CD14-positive monocyte (primary cell): ENCODE data around the gene ARID1B. TPM values are rescaled to one million over a fixed set of nuclear protein-coding genes. Genes with fewer than 3 reads are reported as not detected.

Experiments
- DNase-seq, 3 donors: peaks; one replicate each; pipeline ENCODE4 v3.0.0-alpha.2; 2011 to 2022
- H2AFZ ChIP-seq: 2 replicates; pipeline ENCODE4 v1.6.0; 2012; ENCODE audit warnings: mild to moderate bottlenecking, low read depth, low read length, inconsistent platforms; ENCODE audit not compliant: insufficient read depth, poor library complexity, severe bottlenecking
- H3K27ac ChIP-seq, 2 donors: 1 replicate in 1 of 2; 2 replicates in 1 of 2; pipeline ENCODE4 v1.5.1; 2012 to 2013; ENCODE audit warnings: low read length in 2 of 2, control low read depth in 1 of 2, inconsistent platforms in 1 of 2, low read depth in 1 of 2, mild to moderate bottlenecking in 1 of 2
- H3K27me3 ChIP-seq, 2 donors: one replicate each; pipeline versions ENCODE4 v1.6.0 to v1.6.1; 2011 to 2013; ENCODE audit warnings: low read length in 2 of 2; ENCODE audit not compliant: control insufficient read depth in 2 of 2, insufficient read depth in 2 of 2
- H3K36me3 ChIP-seq, 2 donors: replicated peaks in 1 of 2; 1 replicate in 1 of 2; 2 replicates in 1 of 2; pipeline versions ENCODE4 v1.5.1 to v1.6.1; 2012 to 2013; ENCODE audit warnings: low read length in 2 of 2, control low read depth in 1 of 2, inconsistent platforms in 1 of 2, mild to moderate bottlenecking in 1 of 2; ENCODE audit not compliant: insufficient read depth in 2 of 2, control insufficient read depth in 1 of 2
- H3K4me1 ChIP-seq, 2 donors: 1 replicate in 1 of 2; 2 replicates in 1 of 2; pipeline versions ENCODE4 v1.5.1 to v1.6.1; 2012 to 2013; ENCODE audit warnings: low read length in 2 of 2, control low read depth in 1 of 2, inconsistent platforms in 1 of 2, mild to moderate bottlenecking in 1 of 2, moderate library complexity in 1 of 2; ENCODE audit not compliant: insufficient read depth in 2 of 2, control insufficient read depth in 1 of 2
- H3K4me2 ChIP-seq: replicated peaks from 2 replicates; pipeline ENCODE3; 2012; ENCODE audit warnings: low read length, moderate library complexity, mild to moderate bottlenecking; ENCODE audit not compliant: poor library complexity, severe bottlenecking; ENCODE audit errors: extremely low read depth
- H3K4me3 ChIP-seq, 3 experiments: fragments of 200-600 bp in 1 of 3; sonication (generic) in 1 of 3; replicated peaks in 1 of 3; 1 replicate in 2 of 3; 2 replicates in 1 of 3; pipeline ENCODE4 v1.5.1; 2011 to 2013; ENCODE audit warnings: low read length in 3 of 3, mild to moderate bottlenecking in 3 of 3, control low read depth in 2 of 3, low read depth in 2 of 3, inconsistent platforms in 1 of 3, moderate library complexity in 1 of 3
- H3K79me2 ChIP-seq: 2 replicates; pipeline ENCODE4 v1.6.0; 2012; ENCODE audit warnings: mild to moderate bottlenecking, control low read depth, inconsistent platforms, low read length, moderate library complexity; ENCODE audit not compliant: insufficient read depth
- H3K9ac ChIP-seq: 2 replicates; pipeline ENCODE4 v1.6.0; 2017; ENCODE audit warnings: low read length, mild to moderate bottlenecking; ENCODE audit not compliant: insufficient read depth, poor library complexity, severe bottlenecking
- H3K9me3 ChIP-seq, 2 donors: replicated peaks in 1 of 2; 1 replicate in 1 of 2; 2 replicates in 1 of 2; pipeline versions ENCODE4 v1.5.1 to v1.6.1; 2012 to 2013; ENCODE audit warnings: low read length in 2 of 2, control low read depth in 1 of 2; ENCODE audit not compliant: control insufficient read depth in 1 of 2, insufficient read depth in 1 of 2
- H4K20me1 ChIP-seq: 2 replicates; pipeline ENCODE4 v1.6.0; 2012; ENCODE audit warnings: mild to moderate bottlenecking, low read length, control low read depth, moderate library complexity; ENCODE audit not compliant: insufficient read depth
- H3K27ac Mint-ChIP-seq, 7 donors: one replicate each; pipeline ENCODE4 v1.8.0; 2020; ENCODE audit warnings: mild to moderate bottlenecking in 7 of 7, mixed read lengths in 7 of 7, moderate library complexity in 6 of 7, inconsistent platforms in 2 of 7
- H3K27me3 Mint-ChIP-seq, 3 donors: one replicate each; pipeline ENCODE4 v1.8.0; 2021 to 2022; ENCODE audit warnings: low read depth in 3 of 3, mild to moderate bottlenecking in 3 of 3, mixed read lengths in 3 of 3, moderate library complexity in 3 of 3, inconsistent platforms in 1 of 3
- H3K36me3 Mint-ChIP-seq, 2 donors: one replicate each; pipeline ENCODE4 v1.8.0; 2020; ENCODE audit warnings: mixed read lengths in 2 of 2, inconsistent platforms in 1 of 2, mild to moderate bottlenecking in 1 of 2
- H3K4me1 Mint-ChIP-seq: one replicate; pipeline ENCODE4 v1.8.0; 2020; ENCODE audit warnings: mild to moderate bottlenecking, mixed read lengths
- H3K4me3 Mint-ChIP-seq, 2 donors: one replicate each; pipeline ENCODE4 v1.8.0; 2020; ENCODE audit warnings: mild to moderate bottlenecking in 2 of 2, mixed read lengths in 2 of 2, moderate library complexity in 1 of 2
- H3K9me3 Mint-ChIP-seq, 7 donors: one replicate each; pipeline ENCODE4 v1.8.0; 2020 to 2022; ENCODE audit warnings: mixed read lengths in 7 of 7, mild to moderate bottlenecking in 6 of 7, moderate library complexity in 6 of 7, inconsistent platforms in 2 of 7
- WGBS: methylation state at CpG from one replicate; pipeline ENCODE4 v1.1.5; 2013; ENCODE audit warnings: missing lambda C conversion rate; ENCODE audit not compliant: insufficient coverage; 5-methylcytosine and 5-hydroxymethylcytosine counted together
- intact Hi-C, 2 donors: fragments of 100-400 bp; cut with micrococcal nuclease; formaldehyde crosslinking; loops; one replicate each; pipeline versions ENCODE4 v1.15.0 to v1.15.1; 2023
- polyA plus RNA-seq, 3 donors: library from polyadenylated mRNA; depleted of rRNA in 1 of 3; unstranded in 2 of 3; stranded (reverse) in 1 of 3; fragments of 300-500 nt in 2 of 3; fragments of >200 nt in 1 of 3; fragmentation: Illumina TruSeq in 2 of 3; gene quantifications; 1 replicate in 2 of 3; 2 replicates in 1 of 3; pipeline ENCODE4 v1.2.3, GENCODE V29; 2012 to 2021
- TF ChIP-seq, protein P1 (sequence below): fragments of 200-600 bp; IDR thresholded peaks from one replicate; pipeline ENCODE4 v1.8.0; 2022; ENCODE audit warnings: antibody characterized with exemption, mild to moderate bottlenecking

Gene ARID1B
- polyA plus RNA-seq, 3 donors = 3.2 to 22.1 (median 3.8) TPM

GRCh38 chr6:156797901-156798735 is 20.9 kb downstream of the ARID1B start:
- peaks cover 100% of the 10 kb centered on the region for H3K79me2 ChIP-seq
- H3K4me2 ChIP-seq = no peak overlapping the region
- TF ChIP-seq, protein P1, sequence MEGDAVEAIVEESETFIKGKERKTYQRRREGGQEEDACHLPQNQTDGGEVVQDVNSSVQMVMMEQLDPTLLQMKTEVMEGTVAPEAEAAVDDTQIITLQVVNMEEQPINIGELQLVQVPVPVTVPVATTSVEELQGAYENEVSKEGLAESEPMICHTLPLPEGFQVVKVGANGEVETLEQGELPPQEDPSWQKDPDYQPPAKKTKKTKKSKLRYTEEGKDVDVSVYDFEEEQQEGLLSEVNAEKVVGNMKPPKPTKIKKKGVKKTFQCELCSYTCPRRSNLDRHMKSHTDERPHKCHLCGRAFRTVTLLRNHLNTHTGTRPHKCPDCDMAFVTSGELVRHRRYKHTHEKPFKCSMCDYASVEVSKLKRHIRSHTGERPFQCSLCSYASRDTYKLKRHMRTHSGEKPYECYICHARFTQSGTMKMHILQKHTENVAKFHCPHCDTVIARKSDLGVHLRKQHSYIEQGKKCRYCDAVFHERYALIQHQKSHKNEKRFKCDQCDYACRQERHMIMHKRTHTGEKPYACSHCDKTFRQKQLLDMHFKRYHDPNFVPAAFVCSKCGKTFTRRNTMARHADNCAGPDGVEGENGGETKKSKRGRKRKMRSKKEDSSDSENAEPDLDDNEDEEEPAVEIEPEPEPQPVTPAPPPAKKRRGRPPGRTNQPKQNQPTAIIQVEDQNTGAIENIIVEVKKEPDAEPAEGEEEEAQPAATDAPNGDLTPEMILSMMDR = no peak

DNA sequence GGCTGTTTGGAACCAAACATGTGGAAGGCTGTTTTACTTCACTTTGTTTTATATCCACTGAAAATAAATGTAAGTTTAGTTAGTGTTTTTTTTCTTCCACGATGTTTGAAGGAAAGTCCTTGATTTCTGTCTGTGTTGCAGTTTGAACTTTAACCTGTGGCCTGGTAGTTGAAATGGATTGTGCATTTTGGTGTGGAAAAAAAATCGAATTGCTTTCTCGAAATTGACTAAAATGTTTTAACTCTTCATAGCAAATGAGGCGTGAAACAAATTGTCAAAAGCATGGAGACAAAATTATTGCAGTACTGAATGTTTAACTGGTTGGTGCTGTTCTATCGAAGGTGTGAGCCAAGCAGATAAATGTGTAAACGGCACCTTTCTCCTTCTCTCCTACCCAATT is 24.5 kb downstream of the ARID1B start:
- intact Hi-C loops = no loop called here

More at GRCh38 chr6:156797901-156798735, 20.9 kb downstream of the ARID1B start:
- Histone ChIP-seq H3K27me3 (no peaks in the 10 kb centered on the region), H2AFZ (no peak overlapping the region), H4K20me1 (peaks cover 100% of the 10 kb centered on the region), H3K9ac (no peak overlapping the region), H3K4me3 (no peak overlapping the region), H3K36me3 (peaks cover 0 to 4% of the 10 kb centered on the region in 2 donors), H3K27ac (no peak overlapping the region), H3K9me3 (no peaks in the 10 kb centered on the region), H3K4me1 (no peaks in the 10 kb centered on the region)
- intact Hi-C loops = no loop called here
- H3K27ac Mint-ChIP-seq = peak overlapping the region in 3 of 7 donors; percentile 4 to 21 (median 17)
- peaks cover 36% of the 10 kb centered on the region for H3K4me1 Mint-ChIP-seq
- peaks cover 7 to 9% of the 10 kb centered on the region in 2 donors for H3K36me3 Mint-ChIP-seq
- 97% methylated on average over 7 of the region's 19 CpGs for WGBS
- DNase-seq = no peak
- no peak overlapping the region for H3K4me3 Mint-ChIP-seq
- no peaks in the 10 kb centered on the region for H3K27me3 Mint-ChIP-seq
- no peaks in the 10 kb centered on the region for H3K9me3 Mint-ChIP-seq

More for the DNA sequence above, 24.5 kb downstream of the ARID1B start:
- H3K4me1 ChIP-seq = no peaks in the 10 kb centered on the region
- H3K9ac ChIP-seq = no peak overlapping the region
- peaks cover 26% of the 10 kb centered on the region for H3K4me1 Mint-ChIP-seq
- no peak overlapping the region for H3K4me2 ChIP-seq
- H3K36me3 ChIP-seq = peaks cover 0 to 4% of the 10 kb centered on the region in 2 donors
- no peak overlapping the region for H3K4me3 Mint-ChIP-seq
- H4K20me1 ChIP-seq = peaks cover 100% of the 10 kb centered on the region
- H3K27ac ChIP-seq = no peak overlapping the region
- H3K36me3 Mint-ChIP-seq = peaks cover 7 to 10% of the 10 kb centered on the region in 2 donors
- no peaks in the 10 kb centered on the region for H3K27me3 Mint-ChIP-seq
- peaks cover 0 to 4% (median 0%) of the 10 kb centered on the region in 7 donors for H3K9me3 Mint-ChIP-seq
- peaks cover 100% of the 10 kb centered on the region for H3K79me2 ChIP-seq
- no peaks in the 10 kb centered on the region for H3K27me3 ChIP-seq
- H2AFZ ChIP-seq = no peak overlapping the region
- H3K4me3 ChIP-seq = no peak overlapping the region
- peak overlapping the region in 1 of 7 donors; percentile 27 for H3K27ac Mint-ChIP-seq
- no peak for DNase-seq
- no CpG with 5 or more reads among the region's 6 CpGs for WGBS
- H3K9me3 ChIP-seq = no peaks in the 10 kb centered on the region
- TF ChIP-seq, protein P1 = no peak
